ENCODE data around the gene FPR1. TPM values are rescaled to one million over a fixed set of nuclear protein-coding genes. Genes with fewer than 3 reads are reported as not detected.

The FPR1 gene
- total RNA-seq, 1 donor from 2014 or later = not detected

GRCh38 chr19:51784109-51784785, 32.6 kb upstream of the FPR1 start:
- H3K27ac Mint-ChIP-seq = no peak overlapping the region
- no peak overlapping the region for H3K4me3 Mint-ChIP-seq (ENCODE audit: low read depth)
- DNase-seq (ENCODE audit: low spot score, unreplicated experiment) = no peak
- H3K4me1 Mint-ChIP-seq (ENCODE audit: low read depth) = no peaks in the 10 kb centered on the region
- H3K9me3 Mint-ChIP-seq (ENCODE audit: low read depth) = peaks cover 3% of the 10 kb centered on the region
- peaks cover 22% of the 10 kb centered on the region for H3K27me3 Mint-ChIP-seq
- TF ChIP-seq, protein P1, sequence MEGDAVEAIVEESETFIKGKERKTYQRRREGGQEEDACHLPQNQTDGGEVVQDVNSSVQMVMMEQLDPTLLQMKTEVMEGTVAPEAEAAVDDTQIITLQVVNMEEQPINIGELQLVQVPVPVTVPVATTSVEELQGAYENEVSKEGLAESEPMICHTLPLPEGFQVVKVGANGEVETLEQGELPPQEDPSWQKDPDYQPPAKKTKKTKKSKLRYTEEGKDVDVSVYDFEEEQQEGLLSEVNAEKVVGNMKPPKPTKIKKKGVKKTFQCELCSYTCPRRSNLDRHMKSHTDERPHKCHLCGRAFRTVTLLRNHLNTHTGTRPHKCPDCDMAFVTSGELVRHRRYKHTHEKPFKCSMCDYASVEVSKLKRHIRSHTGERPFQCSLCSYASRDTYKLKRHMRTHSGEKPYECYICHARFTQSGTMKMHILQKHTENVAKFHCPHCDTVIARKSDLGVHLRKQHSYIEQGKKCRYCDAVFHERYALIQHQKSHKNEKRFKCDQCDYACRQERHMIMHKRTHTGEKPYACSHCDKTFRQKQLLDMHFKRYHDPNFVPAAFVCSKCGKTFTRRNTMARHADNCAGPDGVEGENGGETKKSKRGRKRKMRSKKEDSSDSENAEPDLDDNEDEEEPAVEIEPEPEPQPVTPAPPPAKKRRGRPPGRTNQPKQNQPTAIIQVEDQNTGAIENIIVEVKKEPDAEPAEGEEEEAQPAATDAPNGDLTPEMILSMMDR (IDR thresholded peaks at IDR 0.05; ENCODE audit: unreplicated experiment) = no peak
- H3K36me3 Mint-ChIP-seq (ENCODE audit: insufficient read depth) = no peaks in the 10 kb centered on the region

- Mint-ChIP-seq H3K9me3 (ENCODE audit: low read depth) (peaks cover 3% of the 10 kb centered on the region), H3K36me3 (ENCODE audit: insufficient read depth) (no peaks in the 10 kb centered on the region), H3K27me3 (peaks cover 29% of the 10 kb centered on the region), H3K4me1 (ENCODE audit: low read depth) (no peaks in the 10 kb centered on the region), H3K27ac (no peak overlapping the region), H3K4me3 (ENCODE audit: low read depth) (no peak overlapping the region)
- TF ChIP-seq, protein P1 (IDR thresholded peaks at IDR 0.05; ENCODE audit: unreplicated experiment) = peak; percentile 17
- DNase-seq (ENCODE audit: low spot score, unreplicated experiment) = no peak
These were observed 31.7 kb upstream of the FPR1 start for GRCh38 chr19:51783372-51783771.

GRCh38 chr19:51781999-51782398, 30.3 kb upstream of the FPR1 start:
- H3K27ac Mint-ChIP-seq = no peak overlapping the region
- no peaks in the 10 kb centered on the region for H3K9me3 Mint-ChIP-seq (ENCODE audit: low read depth)
- TF ChIP-seq, protein P1 (IDR thresholded peaks at IDR 0.05; ENCODE audit: unreplicated experiment) = no peak
- H3K36me3 Mint-ChIP-seq (ENCODE audit: insufficient read depth) = no peaks in the 10 kb centered on the region
- H3K27me3 Mint-ChIP-seq = peaks cover 33% of the 10 kb centered on the region
- no peaks in the 10 kb centered on the region for H3K4me1 Mint-ChIP-seq (ENCODE audit: low read depth)
- DNase-seq (ENCODE audit: low spot score, unreplicated experiment) = no peak
- no peak overlapping the region for H3K4me3 Mint-ChIP-seq (ENCODE audit: low read depth)

DNA sequence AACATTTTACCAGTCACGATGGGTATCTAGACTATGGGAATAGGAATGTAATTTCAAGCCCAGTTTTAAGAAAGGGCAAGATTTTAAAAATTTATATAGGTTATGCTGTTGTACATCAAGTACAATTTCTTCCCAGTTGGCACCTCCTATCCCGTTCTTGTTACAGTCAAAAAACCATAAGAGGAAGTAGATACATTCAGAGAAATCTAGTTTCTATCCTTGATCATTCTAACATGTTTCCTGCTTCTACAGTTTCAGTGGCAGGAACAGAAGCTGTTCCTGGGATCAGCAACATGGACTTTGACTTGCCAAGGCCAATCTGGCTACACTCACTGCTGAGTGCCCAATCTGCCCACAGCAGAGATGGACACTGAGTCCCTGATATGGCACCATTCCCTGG, 28.6 kb upstream of the FPR1 start:
- TF ChIP-seq, protein P1 (IDR thresholded peaks at IDR 0.05; ENCODE audit: unreplicated experiment) = no peak
- Mint-ChIP-seq H3K4me3 (ENCODE audit: low read depth) (no peak overlapping the region), H3K27me3 (peaks cover 38% of the 10 kb centered on the region), H3K4me1 (ENCODE audit: low read depth) (peaks cover 2% of the 10 kb centered on the region), H3K36me3 (ENCODE audit: insufficient read depth) (no peaks in the 10 kb centered on the region), H3K27ac (no peak overlapping the region), H3K9me3 (ENCODE audit: low read depth) (no peaks in the 10 kb centered on the region)
- no peak for DNase-seq (ENCODE audit: low spot score, unreplicated experiment)

DNA sequence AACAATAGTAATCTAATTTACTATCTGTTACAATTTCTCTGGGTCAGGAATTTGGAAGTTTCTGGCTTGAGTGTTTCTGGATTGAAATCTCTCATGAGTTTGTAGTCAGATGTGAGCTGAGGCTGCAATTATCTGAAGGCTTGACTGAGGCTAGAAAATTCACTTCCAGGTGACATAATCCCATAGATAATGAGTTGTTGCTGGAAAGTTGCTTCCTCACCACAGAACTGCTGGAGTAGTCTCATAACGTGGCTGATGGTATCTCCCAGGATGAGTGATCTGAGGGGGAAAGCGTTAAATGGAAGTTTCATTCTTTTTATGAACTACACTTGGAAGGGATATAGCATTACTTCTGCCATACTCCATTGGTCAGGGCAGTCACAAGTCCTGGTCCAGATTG, 28.0 kb upstream of the FPR1 start:
- TF ChIP-seq, protein P1 (IDR thresholded peaks at IDR 0.05; ENCODE audit: unreplicated experiment) = no peak
- Mint-ChIP-seq H3K36me3 (ENCODE audit: insufficient read depth) (no peaks in the 10 kb centered on the region), H3K27me3 (peaks cover 44% of the 10 kb centered on the region), H3K4me1 (ENCODE audit: low read depth) (peaks cover 2% of the 10 kb centered on the region), H3K4me3 (ENCODE audit: low read depth) (no peak overlapping the region), H3K9me3 (ENCODE audit: low read depth) (no peaks in the 10 kb centered on the region), H3K27ac (no peak overlapping the region)
- DNase-seq (ENCODE audit: low spot score, unreplicated experiment) = no peak

All from progenitor cell of endocrine pancreas (in vitro differentiated cells).